ENCODE measurements around the gene DMXL1.

GRCh38 chr5:119058979-119059529, 11.8 kb upstream of the DMXL1 start:
- TF ChIP-seq, protein P1, sequence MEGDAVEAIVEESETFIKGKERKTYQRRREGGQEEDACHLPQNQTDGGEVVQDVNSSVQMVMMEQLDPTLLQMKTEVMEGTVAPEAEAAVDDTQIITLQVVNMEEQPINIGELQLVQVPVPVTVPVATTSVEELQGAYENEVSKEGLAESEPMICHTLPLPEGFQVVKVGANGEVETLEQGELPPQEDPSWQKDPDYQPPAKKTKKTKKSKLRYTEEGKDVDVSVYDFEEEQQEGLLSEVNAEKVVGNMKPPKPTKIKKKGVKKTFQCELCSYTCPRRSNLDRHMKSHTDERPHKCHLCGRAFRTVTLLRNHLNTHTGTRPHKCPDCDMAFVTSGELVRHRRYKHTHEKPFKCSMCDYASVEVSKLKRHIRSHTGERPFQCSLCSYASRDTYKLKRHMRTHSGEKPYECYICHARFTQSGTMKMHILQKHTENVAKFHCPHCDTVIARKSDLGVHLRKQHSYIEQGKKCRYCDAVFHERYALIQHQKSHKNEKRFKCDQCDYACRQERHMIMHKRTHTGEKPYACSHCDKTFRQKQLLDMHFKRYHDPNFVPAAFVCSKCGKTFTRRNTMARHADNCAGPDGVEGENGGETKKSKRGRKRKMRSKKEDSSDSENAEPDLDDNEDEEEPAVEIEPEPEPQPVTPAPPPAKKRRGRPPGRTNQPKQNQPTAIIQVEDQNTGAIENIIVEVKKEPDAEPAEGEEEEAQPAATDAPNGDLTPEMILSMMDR (IDR thresholded peaks at IDR 0.05), result no peak
- TF ChIP-seq POLR2AphosphoS5 (IDR thresholded peaks at IDR 0.05) (no peak), POLR2A (IDR thresholded peaks at IDR 0.05) (no peak)

All from breast epithelium (tissue), 3 donors.